Measurements from ENCODE around the gene MEPE. TPM values are rescaled to one million over a fixed set of nuclear protein-coding genes. Genes with fewer than 3 reads are reported as not detected.

The MEPE gene, protein sequence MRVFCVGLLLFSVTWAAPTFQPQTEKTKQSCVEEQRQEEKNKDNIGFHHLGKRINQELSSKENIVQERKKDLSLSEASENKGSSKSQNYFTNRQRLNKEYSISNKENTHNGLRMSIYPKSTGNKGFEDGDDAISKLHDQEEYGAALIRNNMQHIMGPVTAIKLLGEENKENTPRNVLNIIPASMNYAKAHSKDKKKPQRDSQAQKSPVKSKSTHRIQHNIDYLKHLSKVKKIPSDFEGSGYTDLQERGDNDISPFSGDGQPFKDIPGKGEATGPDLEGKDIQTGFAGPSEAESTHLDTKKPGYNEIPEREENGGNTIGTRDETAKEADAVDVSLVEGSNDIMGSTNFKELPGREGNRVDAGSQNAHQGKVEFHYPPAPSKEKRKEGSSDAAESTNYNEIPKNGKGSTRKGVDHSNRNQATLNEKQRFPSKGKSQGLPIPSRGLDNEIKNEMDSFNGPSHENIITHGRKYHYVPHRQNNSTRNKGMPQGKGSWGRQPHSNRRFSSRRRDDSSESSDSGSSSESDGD
- not detected in 2 replicates for total RNA-seq (ENCODE audit: low replicate concordance)

DNA sequence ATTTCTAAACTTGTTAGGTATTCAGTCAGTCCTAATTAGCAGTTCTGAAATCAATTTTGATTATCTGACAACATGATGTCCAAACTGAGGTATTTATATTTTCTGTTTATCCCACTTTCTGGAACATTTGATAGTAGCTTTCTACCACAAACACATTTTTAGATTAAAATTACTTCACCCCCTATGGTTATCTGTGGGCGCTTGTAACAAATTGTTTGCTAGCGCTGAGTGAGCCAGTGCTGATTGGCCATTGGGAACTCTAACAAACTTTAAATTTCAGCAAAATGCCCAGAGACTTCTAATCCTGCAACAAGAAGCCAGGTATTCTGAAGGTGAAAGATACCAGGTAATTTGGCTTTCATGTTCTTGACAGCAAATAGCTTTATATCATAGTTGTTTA, at the start of gene MEPE:
Gene MEPE, plus strand, starts transcription at position 301 of the 400 bp plus-strand sequence. CDS start 1,746 bp downstream, outside the sequence.
- Histone ChIP-seq H3K4me3 (no peak within 1 kb of the TSS), H3K79me2 (ENCODE audit: low read depth) (no peaks in the 10 kb centered on the region), H3K36me3 (no peaks in the 10 kb centered on the region), H3K9me3 (ENCODE audit: low read depth) (no peaks in the 10 kb centered on the region), H3K4me1 (no peaks in the 10 kb centered on the region), H3K27ac (no peak within 1 kb of the TSS), H4K20me1 (ENCODE audit: low read depth) (no peaks in the 10 kb centered on the region), H3K9ac (no peak within 1 kb of the TSS), H2AFZ (replicated peaks) (no peak within 1 kb of the TSS), H3K4me2 (no peak within 1 kb of the TSS), H3F3A (ENCODE audit: low read depth) (no peaks in the 10 kb centered on the region), H3K27me3 (no peaks in the 10 kb centered on the region)
- Mint-ChIP-seq H3K27me3 (ENCODE audit: insufficient read depth, low read depth) (peaks cover 2% of the 10 kb centered on the region), H3K4me1 (no peaks in the 10 kb centered on the region), H3K27ac (no peak within 1 kb of the TSS), H3K36me3 (no peaks in the 10 kb centered on the region), H3K4me3 (no peak within 1 kb of the TSS), H3K9me3 (no peaks in the 10 kb centered on the region)
- DNase-seq (ENCODE audit: low spot score), result no peak
- TF ChIP-seq, protein P1, sequence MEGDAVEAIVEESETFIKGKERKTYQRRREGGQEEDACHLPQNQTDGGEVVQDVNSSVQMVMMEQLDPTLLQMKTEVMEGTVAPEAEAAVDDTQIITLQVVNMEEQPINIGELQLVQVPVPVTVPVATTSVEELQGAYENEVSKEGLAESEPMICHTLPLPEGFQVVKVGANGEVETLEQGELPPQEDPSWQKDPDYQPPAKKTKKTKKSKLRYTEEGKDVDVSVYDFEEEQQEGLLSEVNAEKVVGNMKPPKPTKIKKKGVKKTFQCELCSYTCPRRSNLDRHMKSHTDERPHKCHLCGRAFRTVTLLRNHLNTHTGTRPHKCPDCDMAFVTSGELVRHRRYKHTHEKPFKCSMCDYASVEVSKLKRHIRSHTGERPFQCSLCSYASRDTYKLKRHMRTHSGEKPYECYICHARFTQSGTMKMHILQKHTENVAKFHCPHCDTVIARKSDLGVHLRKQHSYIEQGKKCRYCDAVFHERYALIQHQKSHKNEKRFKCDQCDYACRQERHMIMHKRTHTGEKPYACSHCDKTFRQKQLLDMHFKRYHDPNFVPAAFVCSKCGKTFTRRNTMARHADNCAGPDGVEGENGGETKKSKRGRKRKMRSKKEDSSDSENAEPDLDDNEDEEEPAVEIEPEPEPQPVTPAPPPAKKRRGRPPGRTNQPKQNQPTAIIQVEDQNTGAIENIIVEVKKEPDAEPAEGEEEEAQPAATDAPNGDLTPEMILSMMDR (IDR thresholded peaks at IDR 0.05), result no peak
- TF ChIP-seq EZH2phosphoT487 (IDR thresholded peaks at IDR 0.05) (no peak), EZH2 (IDR thresholded peaks at IDR 0.05) (no peak)

DNA sequence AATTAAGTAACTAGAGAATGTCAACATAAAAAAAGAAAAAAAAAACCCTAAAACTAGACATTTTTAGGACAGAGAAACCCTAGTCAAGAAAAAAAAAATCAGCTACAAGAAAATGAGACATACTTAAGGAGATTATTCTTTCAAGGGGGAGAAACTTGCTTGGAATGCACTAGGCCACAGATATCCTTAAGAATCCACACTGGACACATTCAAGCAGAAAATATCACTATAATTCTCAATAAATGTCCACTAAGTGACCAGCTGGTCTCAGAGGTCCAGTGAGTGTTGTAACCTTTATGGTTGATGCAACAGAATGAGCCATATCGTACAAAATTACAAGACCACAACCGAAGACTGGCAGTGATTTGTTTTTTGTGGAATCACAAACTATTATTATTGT, 49.0 kb upstream of the MEPE start:
- Histone ChIP-seq H3K9me3 (ENCODE audit: low read depth) (no peaks in the 10 kb centered on the region), H3K4me2 (no peak overlapping the region), H4K20me1 (ENCODE audit: low read depth) (no peaks in the 10 kb centered on the region), H3K9ac (no peak overlapping the region), H3K4me3 (no peak overlapping the region), H3F3A (ENCODE audit: low read depth) (no peaks in the 10 kb centered on the region), H2AFZ (replicated peaks) (no peak overlapping the region), H3K36me3 (no peaks in the 10 kb centered on the region), H3K4me1 (no peaks in the 10 kb centered on the region), H3K79me2 (ENCODE audit: low read depth) (no peaks in the 10 kb centered on the region), H3K27ac (no peak overlapping the region), H3K27me3 (no peaks in the 10 kb centered on the region)
- Mint-ChIP-seq H3K36me3 (no peaks in the 10 kb centered on the region), H3K9me3 (no peaks in the 10 kb centered on the region), H3K4me1 (no peaks in the 10 kb centered on the region), H3K27me3 (ENCODE audit: insufficient read depth, low read depth) (no peaks in the 10 kb centered on the region), H3K4me3 (no peak overlapping the region), H3K27ac (no peak overlapping the region)
- no peak for TF ChIP-seq EZH2 (IDR thresholded peaks at IDR 0.05)
- TF ChIP-seq, protein P1 (IDR thresholded peaks at IDR 0.05), result no peak
- TF ChIP-seq EZH2phosphoT487 (IDR thresholded peaks at IDR 0.05), result no peak
- DNase-seq (ENCODE audit: low spot score), result no peak

DNA sequence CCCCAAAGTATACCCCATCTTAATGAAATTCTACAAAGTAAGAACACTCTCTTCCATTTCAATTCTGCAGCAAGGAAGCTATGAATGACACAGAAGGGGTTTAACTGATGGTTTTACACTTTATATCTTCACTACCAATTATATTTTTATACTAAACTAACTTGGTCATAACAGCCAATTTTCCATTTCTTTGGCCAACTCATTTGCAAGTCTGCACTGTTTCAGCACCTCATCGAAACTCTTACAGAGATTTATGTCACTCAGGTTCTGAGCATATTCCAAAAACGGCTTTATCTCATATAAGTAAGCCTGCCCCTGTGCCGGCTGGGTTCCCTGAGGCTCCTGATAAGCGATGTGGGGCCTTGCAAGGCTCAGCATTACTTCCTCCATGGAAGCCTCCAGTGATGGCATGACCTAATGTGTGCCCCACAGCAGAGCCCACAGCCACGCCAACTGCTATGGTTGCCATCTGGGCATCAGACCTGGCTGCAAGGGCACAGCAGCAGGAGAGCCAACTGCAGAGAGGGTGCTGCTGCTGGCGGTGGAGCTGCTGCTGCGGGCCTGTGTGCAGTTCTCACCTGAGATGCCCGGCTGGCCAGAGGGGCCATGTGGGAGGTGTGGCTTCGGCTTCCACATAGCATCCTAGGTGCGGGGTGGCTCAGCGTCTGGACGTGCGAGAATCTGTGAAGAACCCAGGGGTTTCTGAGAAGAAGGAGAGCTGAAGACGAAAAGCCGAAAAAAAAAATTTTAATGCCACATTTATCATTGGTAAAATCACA, 46.8 kb upstream of the MEPE start:
- H3K9me3 Mint-ChIP-seq, result no peaks in the 10 kb centered on the region

More for the DNA sequence above, 46.8 kb upstream of the MEPE start:
- H3K36me3 ChIP-seq, result no peaks in the 10 kb centered on the region
- no peak for DNase-seq (ENCODE audit: low spot score)
- no peaks in the 10 kb centered on the region for H3K4me1 Mint-ChIP-seq
- no peak overlapping the region for H3K27ac Mint-ChIP-seq
- no peaks in the 10 kb centered on the region for H3K36me3 Mint-ChIP-seq
- no peaks in the 10 kb centered on the region for H3K79me2 ChIP-seq (ENCODE audit: low read depth)
- H3K27me3 ChIP-seq, result no peaks in the 10 kb centered on the region
- H4K20me1 ChIP-seq (ENCODE audit: low read depth), result no peaks in the 10 kb centered on the region
- H3K27me3 Mint-ChIP-seq (ENCODE audit: insufficient read depth, low read depth), result no peaks in the 10 kb centered on the region
- no peak overlapping the region for H3K4me3 ChIP-seq
- no peaks in the 10 kb centered on the region for H3K9me3 ChIP-seq (ENCODE audit: low read depth)
- no peaks in the 10 kb centered on the region for H3F3A ChIP-seq (ENCODE audit: low read depth)
- H3K4me3 Mint-ChIP-seq, result no peak overlapping the region
- no peak for TF ChIP-seq EZH2 (IDR thresholded peaks at IDR 0.05)
- no peak for TF ChIP-seq EZH2phosphoT487 (IDR thresholded peaks at IDR 0.05)
- TF ChIP-seq, protein P1 (IDR thresholded peaks at IDR 0.05), result no peak
- H2AFZ ChIP-seq (replicated peaks), result no peak overlapping the region
- H3K4me2 ChIP-seq, result no peak overlapping the region
- no peak overlapping the region for H3K9ac ChIP-seq
- H3K27ac ChIP-seq, result no peak overlapping the region
- H3K4me1 ChIP-seq, result no peaks in the 10 kb centered on the region
